Neural cell (in vitro differentiated cells): Measurements from ENCODE around the gene DCTN5. TPM values are rescaled to one million over a fixed set of nuclear protein-coding genes. Genes with fewer than 3 reads are reported as not detected.

ENCODE experiments used
- H2AFZ ChIP-seq: fragments of 200-600, 300-800 bp; sonication (generic), shearing (Covaris generic); 2 replicates; pipeline ENCODE4 v1.6.0; 2014; ENCODE audit warnings: low read depth, mild to moderate bottlenecking, antibody characterized with exemption, low read length, moderate library complexity
- H3F3A ChIP-seq: fragments of 200-600 bp; shearing (Covaris generic); 2 replicates; pipeline ENCODE4 v1.6.1; 2016; ENCODE audit warnings: mild to moderate bottlenecking, moderate library complexity, mixed read lengths, antibody characterized with exemption, low read length; ENCODE audit not compliant: insufficient read depth, poor library complexity, severe bottlenecking
- H3K27ac ChIP-seq: fragments of 200-600, 300-800 bp; sonication (generic), shearing (Covaris generic); 2 replicates; pipeline ENCODE4 v1.5.1; 2014; ENCODE audit warnings: mild to moderate bottlenecking, low read length, moderate library complexity
- H3K27me3 ChIP-seq: fragments of 300-800, 200-600 bp; sonication (generic), shearing (Covaris generic); 2 replicates; pipeline ENCODE4 v1.6.0; 2014; ENCODE audit warnings: mild to moderate bottlenecking, low read depth, low read length, moderate library complexity; ENCODE audit not compliant: insufficient read depth
- H3K36me3 ChIP-seq: fragments of 300-800, 200-600 bp; sonication (generic), shearing (Covaris generic); 2 replicates; pipeline ENCODE4 v1.5.1; 2014; ENCODE audit warnings: mild to moderate bottlenecking, antibody characterized with exemption, low read length, moderate library complexity; ENCODE audit not compliant: insufficient read depth
- H3K4me2 ChIP-seq: fragments of 300-800, 200-600 bp; sonication (generic), shearing (Covaris generic); 2 replicates; pipeline ENCODE4 v1.6.0; 2014; ENCODE audit warnings: mild to moderate bottlenecking, low read length
- H3K4me3 ChIP-seq: fragments of 300-800, 200-600 bp; sonication (generic), shearing (Covaris generic); 2 replicates; pipeline ENCODE4 v1.5.1; 2014; ENCODE audit warnings: mild to moderate bottlenecking, low read length, moderate library complexity
- H3K79me2 ChIP-seq: fragments of 200-600 bp; shearing (Covaris generic); replicated peaks from 2 replicates; pipeline ENCODE4 v1.6.0; 2014; ENCODE audit warnings: mild to moderate bottlenecking, low read length, moderate library complexity; ENCODE audit not compliant: insufficient read depth
- H3K9ac ChIP-seq: fragments of 300-800, 200-600 bp; sonication (generic), shearing (Covaris generic); 2 replicates; pipeline ENCODE4 v1.6.1; 2016; ENCODE audit warnings: mild to moderate bottlenecking, low read length, mixed read lengths
- H3K9me2 ChIP-seq: fragments of 200-600 bp; shearing (Covaris generic); 2 replicates; pipeline ENCODE4 v1.6.1; 2016; ENCODE audit warnings: mild to moderate bottlenecking, low read length, mixed read lengths; ENCODE audit not compliant: insufficient read depth
- H3K9me3 ChIP-seq: fragments of 200-600, 300-800 bp; sonication (generic), shearing (Covaris generic); 2 replicates; pipeline ENCODE4 v1.6.1; 2016; ENCODE audit warnings: mild to moderate bottlenecking, mixed run types, low read length, moderate library complexity, mixed read lengths
- H4K20me1 ChIP-seq: fragments of 200-600 bp; shearing (Covaris generic); 2 replicates; pipeline ENCODE4 v1.6.1; 2016; ENCODE audit warnings: mild to moderate bottlenecking, mixed run types; ENCODE audit not compliant: insufficient read depth
- EP300 ChIP-seq: fragments of 450-650 bp; conservative IDR thresholded peaks from 2 replicates; pipeline ENCODE4 v1.6.1; 2014; ENCODE audit warnings: antibody characterized with exemption, mild to moderate bottlenecking, moderate library complexity; ENCODE audit not compliant: poor library complexity, severe bottlenecking
- EZH2 ChIP-seq: fragments of 200-600, 300-800 bp; shearing (Covaris generic), sonication (generic); IDR thresholded peaks from 2 replicates; pipeline ENCODE4 v1.6.1; 2014; ENCODE audit warnings: antibody characterized with exemption, low read length, borderline replicate concordance, mild to moderate bottlenecking; ENCODE audit not compliant: insufficient read depth, poor library complexity, severe bottlenecking
- MXI1 ChIP-seq: fragments of 450-650 bp; conservative IDR thresholded peaks from 2 replicates; pipeline ENCODE4 v1.6.1; 2014; ENCODE audit warnings: antibody characterized with exemption, mild to moderate bottlenecking; ENCODE audit not compliant: poor library complexity, severe bottlenecking
- POLR2AphosphoS5 ChIP-seq: IDR thresholded peaks from 2 replicates; pipeline ENCODE4 v1.6.1; 2012
- RAD21 ChIP-seq: fragments of 450-650 bp; conservative IDR thresholded peaks from 2 replicates; pipeline ENCODE4 v1.6.1; 2014; ENCODE audit warnings: antibody characterized with exemption, mild to moderate bottlenecking, moderate library complexity
- SMC3 ChIP-seq: fragments of 450-650 bp; conservative IDR thresholded peaks from 2 replicates; pipeline ENCODE4 v1.6.1; 2014; ENCODE audit warnings: antibody characterized with exemption, mild to moderate bottlenecking, moderate library complexity; ENCODE audit not compliant: poor library complexity
- TAF1 ChIP-seq: IDR thresholded peaks from 2 replicates; pipeline ENCODE4 v1.6.1; 2012; ENCODE audit warnings: low read depth
- polyA plus RNA-seq: library from polyadenylated mRNA; depleted of rRNA; stranded (reverse); fragments of >200 nt; gene quantifications from 2 replicates; pipeline ENCODE4 v1.2.3, GENCODE V29; 2014
- TF ChIP-seq, protein P1 (sequence below): fragments of 450-650 bp; IDR thresholded peaks from 2 replicates; pipeline ENCODE4 v1.5.1; 2014; ENCODE audit warnings: antibody characterized with exemption, mild to moderate bottlenecking, moderate library complexity; ENCODE audit not compliant: poor library complexity, severe bottlenecking
- TF ChIP-seq, protein P2 (sequence below): IDR thresholded peaks from 2 replicates; pipeline ENCODE4 v1.6.1; 2012; ENCODE audit warnings: borderline replicate concordance

DCTN5 gene
- polyA plus RNA-seq, 1 donor from 2014 or later = 65.8 TPM

DNA sequence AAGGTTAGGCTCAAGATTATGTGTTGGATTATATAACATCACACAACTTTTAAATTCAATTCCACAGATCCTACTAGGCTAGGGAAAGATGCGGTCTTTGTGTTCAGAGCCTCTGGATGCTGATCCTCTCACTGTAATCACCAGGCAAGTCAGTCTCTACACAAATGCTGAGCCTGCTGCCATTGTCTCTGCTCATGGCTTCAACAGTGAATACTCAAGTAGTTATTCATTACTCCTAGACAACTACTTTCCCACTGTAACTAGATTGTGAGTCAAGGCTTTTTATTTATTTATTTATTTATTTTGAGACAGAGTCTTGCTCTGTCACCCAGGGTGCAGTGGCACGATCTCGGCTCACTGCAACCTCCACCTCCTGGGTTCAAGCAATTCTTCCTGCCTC, 29.3 kb upstream of the DCTN5 start:
- Histone ChIP-seq H3K27me3 (no peaks in the 10 kb centered on the region), H3K9me3 (no peaks in the 10 kb centered on the region), H2AFZ (no peak overlapping the region), H3K4me3 (no peak overlapping the region), H3K36me3 (no peaks in the 10 kb centered on the region), H3F3A (no peaks in the 10 kb centered on the region), H3K9ac (no peak overlapping the region), H3K9me2 (no peaks in the 10 kb centered on the region), H3K79me2 (no peaks in the 10 kb centered on the region), H3K27ac (no peak overlapping the region), H4K20me1 (no peaks in the 10 kb centered on the region), H3K4me2 (no peak overlapping the region)
- no peak for TF ChIP-seq EP300
- TF ChIP-seq, protein P1, sequence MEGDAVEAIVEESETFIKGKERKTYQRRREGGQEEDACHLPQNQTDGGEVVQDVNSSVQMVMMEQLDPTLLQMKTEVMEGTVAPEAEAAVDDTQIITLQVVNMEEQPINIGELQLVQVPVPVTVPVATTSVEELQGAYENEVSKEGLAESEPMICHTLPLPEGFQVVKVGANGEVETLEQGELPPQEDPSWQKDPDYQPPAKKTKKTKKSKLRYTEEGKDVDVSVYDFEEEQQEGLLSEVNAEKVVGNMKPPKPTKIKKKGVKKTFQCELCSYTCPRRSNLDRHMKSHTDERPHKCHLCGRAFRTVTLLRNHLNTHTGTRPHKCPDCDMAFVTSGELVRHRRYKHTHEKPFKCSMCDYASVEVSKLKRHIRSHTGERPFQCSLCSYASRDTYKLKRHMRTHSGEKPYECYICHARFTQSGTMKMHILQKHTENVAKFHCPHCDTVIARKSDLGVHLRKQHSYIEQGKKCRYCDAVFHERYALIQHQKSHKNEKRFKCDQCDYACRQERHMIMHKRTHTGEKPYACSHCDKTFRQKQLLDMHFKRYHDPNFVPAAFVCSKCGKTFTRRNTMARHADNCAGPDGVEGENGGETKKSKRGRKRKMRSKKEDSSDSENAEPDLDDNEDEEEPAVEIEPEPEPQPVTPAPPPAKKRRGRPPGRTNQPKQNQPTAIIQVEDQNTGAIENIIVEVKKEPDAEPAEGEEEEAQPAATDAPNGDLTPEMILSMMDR = no peak
- TF ChIP-seq RAD21 = no peak
- no peak for TF ChIP-seq TAF1
- no peak for TF ChIP-seq SMC3
- TF ChIP-seq EZH2 = no peak
- TF ChIP-seq, protein P2, sequence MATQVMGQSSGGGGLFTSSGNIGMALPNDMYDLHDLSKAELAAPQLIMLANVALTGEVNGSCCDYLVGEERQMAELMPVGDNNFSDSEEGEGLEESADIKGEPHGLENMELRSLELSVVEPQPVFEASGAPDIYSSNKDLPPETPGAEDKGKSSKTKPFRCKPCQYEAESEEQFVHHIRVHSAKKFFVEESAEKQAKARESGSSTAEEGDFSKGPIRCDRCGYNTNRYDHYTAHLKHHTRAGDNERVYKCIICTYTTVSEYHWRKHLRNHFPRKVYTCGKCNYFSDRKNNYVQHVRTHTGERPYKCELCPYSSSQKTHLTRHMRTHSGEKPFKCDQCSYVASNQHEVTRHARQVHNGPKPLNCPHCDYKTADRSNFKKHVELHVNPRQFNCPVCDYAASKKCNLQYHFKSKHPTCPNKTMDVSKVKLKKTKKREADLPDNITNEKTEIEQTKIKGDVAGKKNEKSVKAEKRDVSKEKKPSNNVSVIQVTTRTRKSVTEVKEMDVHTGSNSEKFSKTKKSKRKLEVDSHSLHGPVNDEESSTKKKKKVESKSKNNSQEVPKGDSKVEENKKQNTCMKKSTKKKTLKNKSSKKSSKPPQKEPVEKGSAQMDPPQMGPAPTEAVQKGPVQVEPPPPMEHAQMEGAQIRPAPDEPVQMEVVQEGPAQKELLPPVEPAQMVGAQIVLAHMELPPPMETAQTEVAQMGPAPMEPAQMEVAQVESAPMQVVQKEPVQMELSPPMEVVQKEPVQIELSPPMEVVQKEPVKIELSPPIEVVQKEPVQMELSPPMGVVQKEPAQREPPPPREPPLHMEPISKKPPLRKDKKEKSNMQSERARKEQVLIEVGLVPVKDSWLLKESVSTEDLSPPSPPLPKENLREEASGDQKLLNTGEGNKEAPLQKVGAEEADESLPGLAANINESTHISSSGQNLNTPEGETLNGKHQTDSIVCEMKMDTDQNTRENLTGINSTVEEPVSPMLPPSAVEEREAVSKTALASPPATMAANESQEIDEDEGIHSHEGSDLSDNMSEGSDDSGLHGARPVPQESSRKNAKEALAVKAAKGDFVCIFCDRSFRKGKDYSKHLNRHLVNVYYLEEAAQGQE = no peak

DNA sequence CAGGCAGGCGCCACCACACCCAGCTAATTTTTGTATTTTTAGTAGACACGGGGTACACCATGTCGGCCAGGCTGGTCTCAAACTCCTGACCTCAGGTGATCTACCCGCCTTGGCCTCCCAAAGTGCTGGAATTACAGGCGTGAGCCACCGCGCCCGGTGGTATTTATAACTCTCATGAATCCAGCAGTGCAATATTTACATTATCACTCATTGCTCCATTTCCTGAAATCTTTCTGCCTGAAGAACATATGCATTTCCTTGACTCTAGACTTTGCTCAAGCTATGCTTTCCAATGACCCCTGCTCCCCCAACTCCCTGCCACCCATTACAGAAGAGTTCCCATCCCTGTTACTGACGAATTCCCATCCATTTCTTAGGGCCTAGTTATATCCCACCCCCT, 25.5 kb upstream of the DCTN5 start:
- Histone ChIP-seq H3K27ac (no peak overlapping the region), H3K4me3 (no peak overlapping the region), H3K9ac (no peak overlapping the region), H3F3A (no peaks in the 10 kb centered on the region), H4K20me1 (no peaks in the 10 kb centered on the region), H3K4me2 (no peak overlapping the region), H3K79me2 (no peaks in the 10 kb centered on the region), H3K27me3 (no peaks in the 10 kb centered on the region), H3K9me3 (no peaks in the 10 kb centered on the region), H3K9me2 (no peaks in the 10 kb centered on the region), H3K36me3 (no peaks in the 10 kb centered on the region), H2AFZ (no peak overlapping the region)
- TF ChIP-seq, protein P2 = no peak
- no peak for TF ChIP-seq MXI1
- TF ChIP-seq SMC3 = no peak
- TF ChIP-seq RAD21 = no peak
- TF ChIP-seq TAF1 = no peak
- TF ChIP-seq POLR2AphosphoS5 = no peak
- no peak for TF ChIP-seq EZH2
- TF ChIP-seq, protein P1 = no peak
- no peak for TF ChIP-seq EP300
